GM12892 (cell line): ENCODE results near the gene XKR7.
"Not testable (repeated sequence)": the region's sequence is repeated elsewhere in the genome, so short reads cannot be mapped to it uniquely, and the experiment has no call there.

Source experiments
- DNase-seq: peaks from one replicate; pipeline ENCODE4 v3.0.0; 2011; ENCODE audit not compliant: insufficient read length
- FAIRE-seq: peaks from 2 replicates; lab custom pipeline; 2011; peaks lifted over from hg19 to GRCh38; lab: Jason Lieb, UNC
- POLR2A ChIP-seq: IDR thresholded peaks from 2 replicates; pipeline ENCODE4 v1.6.1; 2011; ENCODE audit warnings: low read depth, low read length, control low read depth
- POLR2AphosphoS5 ChIP-seq: IDR thresholded peaks from 2 replicates; pipeline ENCODE4 v1.6.1; 2011; ENCODE audit warnings: low read depth, low read length, control low read depth
- TAF1 ChIP-seq: IDR thresholded peaks from 2 replicates; pipeline ENCODE4 v1.6.1; 2011; ENCODE audit warnings: low read depth, mild to moderate bottlenecking, control low read depth, low read length, borderline replicate concordance

The XKR7 gene

DNA sequence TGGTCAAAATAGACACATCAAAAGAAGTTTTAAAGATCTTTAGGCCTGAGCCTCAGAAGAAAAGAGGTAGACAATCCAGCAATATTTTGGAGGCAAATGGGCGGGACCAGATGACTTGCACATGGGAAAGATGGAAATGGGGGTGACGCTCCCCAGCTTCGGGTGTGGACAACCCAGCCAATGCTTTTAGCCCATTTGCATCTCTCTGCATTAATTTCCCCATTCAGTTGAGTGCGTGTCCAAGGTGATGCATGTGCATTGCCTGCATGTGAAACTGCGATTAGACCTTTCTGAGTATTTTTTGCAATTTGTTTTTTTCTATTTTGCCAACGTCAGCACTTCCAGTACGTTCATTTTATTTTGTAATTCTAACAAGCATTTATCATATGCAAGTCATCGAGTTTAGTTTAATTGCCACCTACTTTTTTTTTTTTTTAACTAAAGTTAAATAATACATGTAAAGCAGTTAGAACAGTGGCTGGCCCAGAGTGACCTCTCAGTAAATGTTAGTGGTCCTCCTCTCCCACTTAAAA, 40.3 kb upstream of the XKR7 start:
- no peak for FAIRE-seq
- TF ChIP-seq POLR2A, result no peak
- TF ChIP-seq TAF1, result no peak
- TF ChIP-seq POLR2AphosphoS5, result no peak

GRCh38 chr20:31929631-31930030, 38.3 kb upstream of the XKR7 start:
- FAIRE-seq, DNase-seq: not testable (repeated sequence)

More for the DNA sequence above, 40.3 kb upstream of the XKR7 start:
- DNase-seq, result no peak

DNA sequence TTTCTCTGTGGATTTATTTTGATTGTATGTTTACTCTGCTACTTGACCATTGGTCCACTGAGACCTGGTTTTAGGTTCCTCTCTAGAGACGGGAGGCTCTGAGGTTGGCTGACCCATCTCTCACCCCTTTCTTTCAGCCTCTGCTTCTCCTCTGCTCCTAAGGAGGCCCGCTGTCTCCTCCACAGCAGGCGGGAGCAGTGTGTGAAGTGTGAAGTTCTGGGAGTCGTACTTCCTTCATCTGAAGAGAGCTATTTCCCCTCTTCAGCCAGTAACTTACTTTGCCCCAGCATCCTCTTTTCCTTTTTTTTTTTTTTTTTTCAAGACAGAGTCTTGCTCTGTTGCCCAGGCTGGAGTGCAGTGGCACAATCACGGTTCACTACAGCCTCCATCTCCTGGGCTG, 37.2 kb upstream of the XKR7 start:
- TF ChIP-seq POLR2A (no peak), POLR2AphosphoS5 (no peak), TAF1 (no peak)
- DNase-seq (no peak), FAIRE-seq (no peak)

DNA sequence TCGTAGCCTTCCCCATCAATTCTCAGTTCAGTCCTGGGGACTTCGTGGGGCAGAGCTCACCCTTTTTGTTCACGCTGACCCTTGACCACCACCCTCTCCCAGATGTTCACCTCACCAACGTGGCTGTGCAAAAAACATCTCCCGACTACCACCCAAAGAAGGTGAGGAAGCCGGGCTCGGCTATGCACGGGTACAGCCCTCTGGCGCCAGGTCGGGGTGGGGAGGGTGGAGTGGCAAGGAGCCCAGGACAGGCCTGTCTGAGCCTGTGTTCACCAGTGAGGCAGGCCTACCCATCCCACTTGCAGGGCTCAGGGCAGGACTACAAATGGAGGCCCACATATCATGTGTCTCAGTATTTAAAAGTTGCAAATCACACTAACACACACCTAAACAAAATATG, 34.3 kb upstream of the XKR7 start:
- FAIRE-seq, result no peak

GRCh38 chr20:31934491-31934890, 33.5 kb upstream of the XKR7 start:
- FAIRE-seq (no peak), DNase-seq (no peak)
- TF ChIP-seq POLR2AphosphoS5 (no peak), POLR2A (no peak), TAF1 (no peak)

More for the DNA sequence above, 34.3 kb upstream of the XKR7 start:
- no peak for TF ChIP-seq TAF1
- no peak for TF ChIP-seq POLR2A
- TF ChIP-seq POLR2AphosphoS5, result no peak
- DNase-seq, result no peak

- TF ChIP-seq TAF1 (no peak), POLR2A (no peak), POLR2AphosphoS5 (no peak)
- FAIRE-seq (no peak), DNase-seq (no peak)
Measured at GRCh38 chr20:31934968-31935764, 32.8 kb upstream of the XKR7 start.

GRCh38 chr20:31936420-31936819, 31.5 kb upstream of the XKR7 start:
- no peak for DNase-seq
- no peak for FAIRE-seq
- TF ChIP-seq POLR2A (no peak), POLR2AphosphoS5 (no peak), TAF1 (no peak)

DNA sequence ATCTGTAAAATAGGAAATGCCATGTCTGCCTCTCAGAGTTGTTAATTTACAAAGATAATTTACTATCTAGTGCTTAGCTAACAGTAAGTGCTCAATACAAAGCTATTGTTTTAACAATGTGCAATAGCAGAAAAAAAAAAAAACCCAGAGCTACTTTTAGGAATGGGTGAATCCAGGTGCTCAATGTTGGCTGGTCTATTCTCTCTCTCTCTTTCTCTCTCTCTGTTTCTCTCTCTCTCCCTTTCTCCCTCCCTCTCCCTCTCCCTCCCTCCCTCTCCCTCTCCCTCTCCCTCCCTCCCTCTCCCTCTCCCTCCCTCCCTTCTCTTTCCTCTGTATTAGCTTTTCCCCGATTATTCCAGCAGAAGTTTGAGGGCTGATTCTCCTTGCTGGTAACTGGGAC, 30.1 kb upstream of the XKR7 start:
- TF ChIP-seq POLR2AphosphoS5, result no peak
- DNase-seq (no peak), FAIRE-seq (no peak)

DNA sequence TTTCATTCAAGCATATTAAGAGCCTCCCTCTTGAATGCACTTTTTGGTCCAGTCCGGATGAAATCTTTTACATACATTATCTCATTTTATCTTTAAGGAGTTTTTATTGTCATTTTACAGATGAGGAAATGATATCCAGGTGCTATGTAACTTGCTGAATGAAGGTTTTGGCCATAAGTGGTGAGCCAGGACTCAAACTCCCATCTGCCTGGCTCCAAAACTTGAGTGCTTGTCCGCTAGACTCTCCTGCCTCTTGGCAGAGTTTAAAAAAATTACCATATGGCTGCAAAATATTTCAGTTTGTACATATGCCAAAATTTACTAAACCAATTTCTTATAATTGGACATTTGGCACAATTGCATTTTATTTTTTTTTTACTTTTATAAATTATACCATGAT, 28.3 kb upstream of the XKR7 start:
- TF ChIP-seq POLR2A, result no peak
- DNase-seq (no peak), FAIRE-seq (no peak)

GRCh38 chr20:31943052-31943471, 24.9 kb upstream of the XKR7 start:
- DNase-seq (no peak), FAIRE-seq (no peak)
- TF ChIP-seq POLR2AphosphoS5 (no peak), POLR2A (no peak), TAF1 (no peak)

GRCh38 chr20:31945319-31945718, 22.6 kb upstream of the XKR7 start:
- DNase-seq, result no peak
- FAIRE-seq, result no peak
- TF ChIP-seq POLR2A (no peak), TAF1 (no peak), POLR2AphosphoS5 (no peak)

GRCh38 chr20:31945785-31946184, 22.2 kb upstream of the XKR7 start:
- TF ChIP-seq POLR2AphosphoS5, result no peak
- no peak for TF ChIP-seq POLR2A
- TF ChIP-seq TAF1, result no peak
- FAIRE-seq (no peak), DNase-seq (no peak)
